ENCODE data around the gene VAT1L. TPM values are rescaled to one million over a fixed set of nuclear protein-coding genes. Genes with fewer than 3 reads are reported as not detected.
"Not testable (repeated sequence)": the region's sequence is repeated elsewhere in the genome, so short reads cannot be mapped to it uniquely, and the experiment has no call there.

VAT1L gene
- total and polyA plus RNA-seq, 2 experiments from 2014 or later, result 3.1 to 5.9 TPM

DNA sequence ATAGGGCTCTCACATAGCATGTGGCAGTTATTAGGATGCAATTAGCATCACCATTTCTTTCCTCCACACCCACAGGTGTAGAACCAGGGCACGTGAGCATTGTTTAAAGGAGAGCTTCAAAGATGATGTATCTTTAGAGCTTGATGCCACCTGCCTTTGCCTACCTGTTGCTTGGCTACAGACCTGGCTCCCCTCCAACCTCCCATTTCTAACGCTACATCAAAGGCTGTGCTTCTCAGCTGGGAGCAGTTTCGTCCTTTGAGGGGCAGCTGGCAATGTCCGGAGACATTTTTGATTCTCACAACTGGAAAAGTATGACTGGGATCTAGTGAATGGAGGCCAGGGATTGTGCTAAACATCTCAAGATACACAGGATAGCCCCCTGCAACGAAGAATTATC is 155.4 kb downstream of the VAT1L start:
- TF ChIP-seq EZH2 (IDR thresholded peaks at IDR 0.05; ENCODE audit: borderline replicate concordance), result no peak
- no peak for TF ChIP-seq CTCF (IDR thresholded peaks at IDR 0.05; ENCODE audit: poor library complexity)
- TF ChIP-seq EZH2phosphoT487 (IDR thresholded peaks at IDR 0.05; ENCODE audit: low read depth, severe bottlenecking, unreplicated experiment), result no peak
- no peaks in the 10 kb centered on the region for H3K27me3 ChIP-seq
- no peak overlapping the region for H2AFZ ChIP-seq
- 87% methylated on average over 5 of the region's 5 CpGs for WGBS (ENCODE audit: low lambda C conversion rate, missing lambda C conversion rate)
- DNase-seq (ENCODE audit: low spot score), result no peak
- H3K79me2 ChIP-seq, result no peaks in the 10 kb centered on the region
- H3K4me1 ChIP-seq (ENCODE audit: insufficient read depth), result no peaks in the 10 kb centered on the region
- H3K27ac ChIP-seq, result no peak overlapping the region
- H3K36me3 ChIP-seq (replicated peaks; ENCODE audit: insufficient read depth, low read depth), result no peaks in the 10 kb centered on the region
- H3K4me3 ChIP-seq, result no peak overlapping the region
- no peaks in the 10 kb centered on the region for H4K20me1 ChIP-seq (ENCODE audit: insufficient read depth, poor library complexity, severe bottlenecking)
- no peaks in the 10 kb centered on the region for H3K9me3 ChIP-seq (ENCODE audit: low read depth)
- no peak overlapping the region for H3K4me2 ChIP-seq
- H3K9me2 ChIP-seq (replicated peaks; ENCODE audit: insufficient read depth), result no peaks in the 10 kb centered on the region

GRCh38 chr16:77944631-77945030 is 156.3 kb downstream of the VAT1L start:
- H3K9me2 ChIP-seq (replicated peaks; ENCODE audit: insufficient read depth), result no peaks in the 10 kb centered on the region
- no peak overlapping the region for H3K4me2 ChIP-seq
- H3K9me3 ChIP-seq (ENCODE audit: low read depth), result no peaks in the 10 kb centered on the region
- no peaks in the 10 kb centered on the region for H3K27me3 ChIP-seq
- no peaks in the 10 kb centered on the region for H3K4me1 ChIP-seq (ENCODE audit: insufficient read depth)
- TF ChIP-seq EZH2phosphoT487 (IDR thresholded peaks at IDR 0.05; ENCODE audit: low read depth, severe bottlenecking, unreplicated experiment), result no peak
- no peak for TF ChIP-seq CTCF (IDR thresholded peaks at IDR 0.05; ENCODE audit: poor library complexity)
- no peak for TF ChIP-seq EZH2 (IDR thresholded peaks at IDR 0.05; ENCODE audit: borderline replicate concordance)
- H3K27ac ChIP-seq, result no peak overlapping the region
- no peaks in the 10 kb centered on the region for H4K20me1 ChIP-seq (ENCODE audit: insufficient read depth, poor library complexity, severe bottlenecking)
- no peak overlapping the region for H2AFZ ChIP-seq
- no peak for DNase-seq (ENCODE audit: low spot score)
- H3K4me3 ChIP-seq, result no peak overlapping the region
- H3K36me3 ChIP-seq (replicated peaks; ENCODE audit: insufficient read depth, low read depth), result no peaks in the 10 kb centered on the region
- WGBS (ENCODE audit: low lambda C conversion rate, missing lambda C conversion rate), result 83% methylated on average over 2 of the region's 2 CpGs
- no peaks in the 10 kb centered on the region for H3K79me2 ChIP-seq

- Histone ChIP-seq H3K9me3 (ENCODE audit: low read depth) (no peaks in the 10 kb centered on the region), H2AFZ (no peak overlapping the region), H3K9me2 (replicated peaks; ENCODE audit: insufficient read depth) (no peaks in the 10 kb centered on the region), H3K27ac (no peak overlapping the region), H3K4me3 (no peak overlapping the region), H3K79me2 (no peaks in the 10 kb centered on the region), H3K36me3 (replicated peaks; ENCODE audit: insufficient read depth, low read depth) (no peaks in the 10 kb centered on the region), H3K27me3 (no peaks in the 10 kb centered on the region), H3K4me1 (ENCODE audit: insufficient read depth) (no peaks in the 10 kb centered on the region), H4K20me1 (ENCODE audit: insufficient read depth, poor library complexity, severe bottlenecking) (no peaks in the 10 kb centered on the region), H3K4me2 (no peak overlapping the region)
- no peak for DNase-seq (ENCODE audit: low spot score)
- no peak for TF ChIP-seq CTCF (IDR thresholded peaks at IDR 0.05; ENCODE audit: poor library complexity)
- no peak for TF ChIP-seq EZH2 (IDR thresholded peaks at IDR 0.05; ENCODE audit: borderline replicate concordance)
- TF ChIP-seq EZH2phosphoT487 (IDR thresholded peaks at IDR 0.05; ENCODE audit: low read depth, severe bottlenecking, unreplicated experiment), result no peak
- WGBS (ENCODE audit: low lambda C conversion rate, missing lambda C conversion rate), result 73% methylated on average over 4 of the region's 4 CpGs
Observed at GRCh38 chr16:77945126-77945525, 156.8 kb downstream of the VAT1L start.

DNA sequence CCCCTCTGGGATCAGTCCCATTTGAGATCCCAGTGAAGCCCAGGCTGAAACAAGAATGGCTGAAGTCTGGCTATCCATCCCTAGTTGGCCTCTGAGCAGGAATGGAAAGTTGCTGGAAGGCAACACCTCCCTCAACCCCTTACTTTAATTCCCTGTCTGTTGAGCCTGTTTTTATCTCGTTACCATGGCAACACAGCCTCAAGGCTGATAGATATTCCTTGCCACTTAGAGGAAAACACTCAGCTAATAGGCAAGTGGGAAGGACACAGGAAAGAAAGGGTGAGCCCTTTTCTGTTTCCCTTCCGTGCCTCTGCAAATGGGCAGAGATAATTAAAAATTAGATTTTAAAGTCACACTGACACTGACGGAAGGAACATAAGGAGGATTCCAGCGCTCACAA is 158.5 kb downstream of the VAT1L start:
- TF ChIP-seq EZH2phosphoT487 (IDR thresholded peaks at IDR 0.05; ENCODE audit: low read depth, severe bottlenecking, unreplicated experiment) (no peak), EZH2 (IDR thresholded peaks at IDR 0.05; ENCODE audit: borderline replicate concordance) (no peak), CTCF (IDR thresholded peaks at IDR 0.05; ENCODE audit: poor library complexity) (no peak)
- Histone ChIP-seq H3K79me2 (no peaks in the 10 kb centered on the region), H3K27me3 (no peaks in the 10 kb centered on the region), H3K27ac (no peak overlapping the region), H2AFZ (no peak overlapping the region), H3K36me3 (replicated peaks; ENCODE audit: insufficient read depth, low read depth) (no peaks in the 10 kb centered on the region), H3K4me3 (no peak overlapping the region), H4K20me1 (ENCODE audit: insufficient read depth, poor library complexity, severe bottlenecking) (no peaks in the 10 kb centered on the region), H3K4me1 (ENCODE audit: insufficient read depth) (no peaks in the 10 kb centered on the region), H3K9me3 (ENCODE audit: low read depth) (no peaks in the 10 kb centered on the region), H3K9me2 (replicated peaks; ENCODE audit: insufficient read depth) (no peaks in the 10 kb centered on the region), H3K4me2 (no peak overlapping the region)
- 38% methylated on average over 4 of the region's 4 CpGs for WGBS (ENCODE audit: low lambda C conversion rate, missing lambda C conversion rate)
- peak; percentile 23 for DNase-seq (ENCODE audit: low spot score)

DNA sequence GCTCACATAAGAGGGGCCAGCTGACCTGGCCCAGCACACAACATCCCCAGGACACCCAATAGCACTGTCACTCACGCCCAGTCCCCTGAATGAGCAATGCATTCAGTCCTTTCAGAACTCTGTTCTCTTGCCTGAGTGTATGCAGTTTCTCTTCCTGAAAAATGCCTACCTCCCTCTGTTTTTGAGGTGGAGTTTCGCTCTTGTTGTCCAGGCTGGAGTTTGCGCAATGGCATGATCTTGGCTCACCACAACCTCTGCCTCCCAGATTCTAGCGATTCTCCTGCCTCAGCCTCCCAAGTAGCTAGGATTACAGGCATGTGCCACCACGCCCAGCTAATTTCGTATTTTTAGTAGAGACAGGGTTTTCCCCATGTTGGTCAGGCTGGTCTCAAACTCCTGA is 159.2 kb downstream of the VAT1L start:
- H3K4me2 ChIP-seq; H2AFZ ChIP-seq; H3K36me3 ChIP-seq (replicated peaks; ENCODE audit: insufficient read depth, low read depth); DNase-seq (ENCODE audit: low spot score); H4K20me1 ChIP-seq (ENCODE audit: insufficient read depth, poor library complexity, severe bottlenecking); H3K27me3 ChIP-seq; H3K4me1 ChIP-seq (ENCODE audit: insufficient read depth); H3K27ac ChIP-seq; H3K9me2 ChIP-seq (replicated peaks; ENCODE audit: insufficient read depth); H3K79me2 ChIP-seq; H3K4me3 ChIP-seq; H3K9me3 ChIP-seq (ENCODE audit: low read depth): not testable (repeated sequence)
- WGBS (ENCODE audit: low lambda C conversion rate, missing lambda C conversion rate), result 98% methylated on average over 6 of the region's 6 CpGs
